IMR-90 (cell line): ENCODE measurements around the gene TMEM163. TPM values are rescaled to one million over a fixed set of nuclear protein-coding genes. Genes with fewer than 3 reads are reported as not detected.

Experiments
- ATAC-seq: fragments of 200-7000 bp; cut with Tn5 transposase; 2 replicates; pipeline ENCODE4 v1.9.1; 2020; ENCODE audit warnings: low read depth, mild to moderate bottlenecking, moderate library complexity
- BruUV-seq: library from RNA; stranded (reverse); fragments of 400-500 nt; replicated peaks from 2 replicates; lab custom pipeline; 2021; lab: Mats Ljungman, UMichigan
- CTCF ChIA-PET: fragments of 300-600 bp; formaldehyde crosslinking; extraction: SDS; loops from one replicate; lab custom pipeline; 2021; ENCODE audit warnings: antibody characterized with exemption; lab: Yijun Ruan, JAX
- POLR2A ChIA-PET: fragments of 300-600 bp; sonication (Branson Sonifier 250); formaldehyde crosslinking; loops from one replicate; lab custom pipeline; 2022; ENCODE audit warnings: antibody characterized with exemption; ENCODE audit not compliant: unreplicated experiment; lab: Charles Lee
- DNase-seq: peaks from one replicate; pipeline ENCODE4 v3.0.0; 2013
- H2AFZ ChIP-seq: replicated peaks from 2 replicates; pipeline ENCODE3; 2013; ENCODE audit warnings: low read length, mild to moderate bottlenecking; ENCODE audit not compliant: poor library complexity
- H2AK5ac ChIP-seq: 2 replicates; pipeline ENCODE4 v1.6.1; 2013; ENCODE audit warnings: low read depth, low read length, inconsistent platforms
- H2AK9ac ChIP-seq: replicated peaks from 2 replicates; pipeline ENCODE3; 2013; ENCODE audit warnings: mild to moderate bottlenecking, low read depth, low read length, moderate library complexity; ENCODE audit not compliant: poor library complexity
- H2BK120ac ChIP-seq: 2 replicates; pipeline ENCODE4 v1.6.1; 2013; ENCODE audit warnings: low read depth, low read length, inconsistent platforms
- H2BK15ac ChIP-seq: 3 replicates; pipeline ENCODE4 v1.6.1; 2013; ENCODE audit warnings: low read depth, low read length, inconsistent platforms
- H2BK20ac ChIP-seq: 2 replicates; pipeline ENCODE4 v1.6.1; 2013; ENCODE audit warnings: low read depth, mild to moderate bottlenecking, inconsistent platforms, low read length, moderate library complexity
- H2BK5ac ChIP-seq: 2 replicates; pipeline ENCODE4 v1.6.1; 2013; ENCODE audit warnings: mild to moderate bottlenecking, low read depth, low read length, inconsistent platforms; ENCODE audit not compliant: poor library complexity, severe bottlenecking
- H3K14ac ChIP-seq: replicated peaks from 2 replicates; pipeline ENCODE4 v1.6.1; 2013; ENCODE audit warnings: low read depth, low read length, inconsistent platforms
- H3K18ac ChIP-seq: 2 replicates; pipeline ENCODE4 v1.6.1; 2013; ENCODE audit warnings: low read depth, low read length, control low read depth
- H3K23ac ChIP-seq: 2 replicates; pipeline ENCODE4 v1.6.1; 2013; ENCODE audit warnings: low read depth, low read length, inconsistent platforms
- H3K27ac ChIP-seq: 2 replicates; pipeline ENCODE4 v1.5.1; 2013; ENCODE audit warnings: mild to moderate bottlenecking, control low read depth, low read length; ENCODE audit not compliant: insufficient read depth
- H3K27me3 ChIP-seq: 2 replicates; pipeline ENCODE4 v1.6.1; 2013; ENCODE audit warnings: low read length; ENCODE audit not compliant: control insufficient read depth, insufficient read depth
- H3K36me3 ChIP-seq: 2 replicates; pipeline ENCODE4 v1.6.1; 2013; ENCODE audit warnings: low read length, mixed read lengths; ENCODE audit not compliant: control insufficient read depth, insufficient read depth
- H3K4ac ChIP-seq: 2 replicates; pipeline ENCODE4 v1.6.1; 2013; ENCODE audit warnings: low read depth, low read length, inconsistent platforms
- H3K4me1 ChIP-seq: 2 replicates; pipeline ENCODE4 v1.6.1; 2013; ENCODE audit warnings: low read length, mixed read lengths; ENCODE audit not compliant: control insufficient read depth, insufficient read depth
- H3K4me2 ChIP-seq: 2 replicates; pipeline ENCODE4 v1.6.1; 2013; ENCODE audit warnings: low read depth, mild to moderate bottlenecking, control low read depth, low read length, moderate library complexity
- H3K4me3 ChIP-seq: 2 replicates; pipeline ENCODE4 v1.5.1; 2013; ENCODE audit warnings: low read depth, mild to moderate bottlenecking, control low read depth, low read length, moderate library complexity; ENCODE audit not compliant: insufficient read depth
- H3K56ac ChIP-seq: 2 replicates; pipeline ENCODE4 v1.6.1; 2013; ENCODE audit warnings: low read length, inconsistent platforms; ENCODE audit not compliant: insufficient read depth; ENCODE audit errors: extremely low read depth
- H3K79me1 ChIP-seq, 2 experiments: 2 replicates each; pipeline ENCODE4 v1.6.1; 2013; ENCODE audit warnings: low read length in 2 of 2, inconsistent platforms in 1 of 2, low read depth in 1 of 2
- H3K9ac ChIP-seq: 2 replicates; pipeline ENCODE4 v1.6.1; 2013; ENCODE audit warnings: low read depth, low read length, control low read depth
- H3K9me1 ChIP-seq: 2 replicates; pipeline ENCODE4 v1.6.1; 2013; ENCODE audit warnings: low read length, inconsistent platforms; ENCODE audit not compliant: insufficient read depth
- H3K9me3 ChIP-seq: 2 replicates; pipeline ENCODE4 v1.6.1; 2013; ENCODE audit warnings: low read length; ENCODE audit not compliant: control insufficient read depth, insufficient read depth
- H4K20me1 ChIP-seq: 2 replicates; pipeline ENCODE4 v1.6.1; 2013; ENCODE audit warnings: low read length, inconsistent platforms; ENCODE audit not compliant: insufficient read depth
- H4K5ac ChIP-seq: 2 replicates; pipeline ENCODE4 v1.6.1; 2013; ENCODE audit warnings: mild to moderate bottlenecking, low read depth, low read length, control low read depth
- H4K8ac ChIP-seq, 2 experiments: 2 replicates each; pipeline ENCODE4 v1.6.1; 2013; ENCODE audit warnings: low read depth in 2 of 2, low read length in 2 of 2, control low read depth in 1 of 2, inconsistent platforms in 1 of 2
- H4K91ac ChIP-seq: 2 replicates; pipeline ENCODE4 v1.6.1; 2013; ENCODE audit warnings: low read depth, low read length, inconsistent platforms; ENCODE audit not compliant: insufficient read depth
- BHLHE40 ChIP-seq: fragments of 150-350 bp; IDR thresholded peaks from 2 replicates; pipeline ENCODE4 v1.6.1; 2016; ENCODE audit warnings: mild to moderate bottlenecking, low read depth, low read length
- CEBPB ChIP-seq: IDR thresholded peaks from 2 replicates; pipeline ENCODE4 v1.6.1; 2012; ENCODE audit warnings: low read depth, low read length, improper control_type of control experiment
- CHD1 ChIP-seq: IDR thresholded peaks from 2 replicates; pipeline ENCODE4 v1.6.1; 2012; ENCODE audit warnings: low read depth, low read length, improper control_type of control experiment
- CTCF ChIP-seq: conservative IDR thresholded peaks from 2 replicates; pipeline ENCODE4 v1.5.1; 2012; ENCODE audit warnings: mild to moderate bottlenecking, low read depth, low read length, improper control_type of control experiment
- ELK1 ChIP-seq: fragments of 150-350 bp; IDR thresholded peaks from 2 replicates; pipeline ENCODE4 v1.6.1; 2016; ENCODE audit warnings: low read depth, mild to moderate bottlenecking, low read length, moderate library complexity, borderline replicate concordance
- FOS ChIP-seq: fragments of 150-350 bp; IDR thresholded peaks from 2 replicates; pipeline ENCODE4 v1.6.1; 2016; ENCODE audit warnings: low read depth, low read length
- MAFK ChIP-seq: IDR thresholded peaks from 2 replicates; pipeline ENCODE4 v1.6.1; 2012; ENCODE audit warnings: low read depth, low read length, improper control_type of control experiment
- MAZ ChIP-seq: IDR thresholded peaks from 2 replicates; pipeline ENCODE4 v1.6.1; 2012; ENCODE audit warnings: low read depth, mild to moderate bottlenecking, low read length, improper control_type of control experiment, moderate library complexity, borderline replicate concordance
- MXI1 ChIP-seq: IDR thresholded peaks from 2 replicates; pipeline ENCODE4 v1.6.1; 2012; ENCODE audit warnings: low read depth, mild to moderate bottlenecking, low read length, moderate library complexity, borderline replicate concordance
- NFE2L2 ChIP-seq: fragments of 150-350 bp; IDR thresholded peaks from 2 replicates; pipeline ENCODE4 v1.6.1; 2016; ENCODE audit warnings: low read depth, mild to moderate bottlenecking, low read length
- POLR2A ChIP-seq: IDR thresholded peaks from 2 replicates; pipeline ENCODE4 v1.6.1; 2012; ENCODE audit warnings: mild to moderate bottlenecking, low read depth, low read length
- RAD21 ChIP-seq: IDR thresholded peaks from 2 replicates; pipeline ENCODE4 v1.6.1; 2012; ENCODE audit warnings: low read length, improper control_type of control experiment
- RCOR1 ChIP-seq: IDR thresholded peaks from 2 replicates; pipeline ENCODE4 v1.6.1; 2012; ENCODE audit warnings: mild to moderate bottlenecking, low read length, improper control_type of control experiment; ENCODE audit not compliant: insufficient replicate concordance
- RFX5 ChIP-seq: IDR thresholded peaks from 2 replicates; pipeline ENCODE4 v1.8.0; 2012; ENCODE audit warnings: low read depth, mild to moderate bottlenecking, low read length, moderate library complexity
- SMC3 ChIP-seq: fragments of 150-350 bp; IDR thresholded peaks from 2 replicates; pipeline ENCODE4 v1.6.1; 2016; ENCODE audit warnings: low read depth, mild to moderate bottlenecking, antibody characterized with exemption, low read length, moderate library complexity
- USF2 ChIP-seq: fragments of 150-350 bp; IDR thresholded peaks from 2 replicates; pipeline ENCODE4 v1.6.1; 2017; ENCODE audit warnings: mild to moderate bottlenecking, antibody characterized with exemption, low read length, low read depth
- WGBS, 2 experiments: methylation state at CpG; one replicate each; pipeline versions ENCODE4 v1.1.5 to v1.1.7; 2013; ENCODE audit warnings: missing lambda C conversion rate in 2 of 2; ENCODE audit not compliant: insufficient read length in 1 of 2; ENCODE audit errors: extremely low coverage in 2 of 2; 5-methylcytosine and 5-hydroxymethylcytosine counted together
- dilution Hi-C: fragments of 300-500 bp; cut with HindIII; formaldehyde crosslinking; loops from one replicate; pipeline ENCODE4 v1.14.3; 2018; ENCODE audit warnings: low sequenced_read_pairs; ENCODE audit not compliant: unreplicated experiment
- in situ Hi-C: fragments of 300-500 bp; cut with MboI; formaldehyde crosslinking; loops from 3 replicates; pipeline ENCODE4 v1.14.3; 2019; ENCODE audit warnings: low sequenced_read_pairs, inconsistent platforms, mixed read lengths
- intact Hi-C: fragments of 100-400 bp; cut with micrococcal nuclease; formaldehyde crosslinking; loops from 2 replicates; pipeline ENCODE4 v1.10.0; 2022
- polyA plus RNA-seq, 3 experiments: library from polyadenylated mRNA; depleted of rRNA; stranded (reverse); fragments of >200 nt; gene quantifications; 2 replicates each; pipeline ENCODE4 v1.2.3, GENCODE V29; 2012; ENCODE audit warnings: low replicate concordance in 1 of 3
- total RNA-seq: library from RNA; depleted of rRNA; stranded (reverse); fragments of >200 nt; gene quantifications from 2 replicates; pipeline ENCODE4 v1.2.3, GENCODE V29; 2012

The TMEM163 gene
- total and polyA plus RNA-seq, 2 of the 4 experiments (the other 2 are of a cell fraction): not detected

- ChIA-PET POLR2A (no interaction called here), CTCF (no interaction called here)
- intact Hi-C loops (no loop called here), in situ Hi-C loops (no loop called here), dilution Hi-C loops (no loop called here)
- ATAC-seq (no peak), DNase-seq (no peak)
- Histone ChIP-seq H3K4ac (no peak overlapping the region), H3K23ac (no peak overlapping the region), H3K27me3 (no peaks in the 10 kb centered on the region), H3K4me1 (peaks cover 12% of the 10 kb centered on the region; the same call in 1 of the 2 replicates), H3K9ac (no peak overlapping the region), H3K4me3 (no peak overlapping the region), H3K56ac (no peak overlapping the region), H4K5ac (no peak overlapping the region), H2BK15ac (no peak overlapping the region), H4K20me1 (no peaks in the 10 kb centered on the region), H2BK120ac (no peak overlapping the region), H4K8ac (no peak overlapping the region), H2BK5ac (no peak overlapping the region), H2BK20ac (no peak overlapping the region), H2AFZ (no peak overlapping the region), H2AK5ac (no peak overlapping the region), H3K14ac (no peak overlapping the region), H3K18ac (no peak overlapping the region), H2AK9ac (no peak overlapping the region), H3K4me2 (no peak overlapping the region), H4K91ac (no peak overlapping the region), H3K79me1 (peaks cover 5 to 15% of the 10 kb centered on the region in 2 experiments; a peak in 3 of 4 replicates), H3K9me3 (no peaks in the 10 kb centered on the region), H3K9me1 (peaks cover 7% of the 10 kb centered on the region), H3K27ac (no peak overlapping the region), H3K36me3 (peaks cover 69% of the 10 kb centered on the region)
- no CpG with 5 or more reads among the region's 4 CpGs for WGBS, 2 experiments
- TF ChIP-seq NFE2L2: no peak
- no peak for TF ChIP-seq MXI1
- TF ChIP-seq ELK1: no peak
- TF ChIP-seq SMC3: no peak
- TF ChIP-seq BHLHE40: no peak
- TF ChIP-seq MAZ: no peak
- no peak for TF ChIP-seq USF2
- TF ChIP-seq CEBPB: no peak
- no peak for TF ChIP-seq MAFK
- TF ChIP-seq RFX5: no peak
- TF ChIP-seq RAD21: no peak
- TF ChIP-seq CHD1: no peak
- TF ChIP-seq CTCF: no peak
- no peak for TF ChIP-seq RCOR1
- TF ChIP-seq FOS: no peak
- TF ChIP-seq POLR2A: no peak
- BruUV-seq: no TSS peak
Measured at GRCh38 chr2:134445116-134445515, 273.7 kb downstream of the TMEM163 start.
